Type B pancreatic cell (in vitro differentiated cells): ENCODE data around the gene CYP20A1. TPM values are rescaled to one million over a fixed set of nuclear protein-coding genes. Genes with fewer than 3 reads are reported as not detected.
A peak's percentile ranks its signal among the peaks of the same experiment; 100 is the strongest.
"Not testable (repeated sequence)": the region's sequence is repeated elsewhere in the genome, so short reads cannot be mapped to it uniquely, and the experiment has no call there.

Source experiments
- DNase-seq: peaks from one replicate; pipeline ENCODE4 v3.0.0; 2021; ENCODE audit warnings: mixed read lengths; ENCODE audit not compliant: unreplicated experiment; ENCODE audit errors: extremely low spot score
- H3K27ac Mint-ChIP-seq: 2 replicates; pipeline ENCODE4 v1.8.0; 2021; ENCODE audit warnings: mild to moderate bottlenecking, mixed read lengths
- H3K27me3 Mint-ChIP-seq: 2 replicates; pipeline ENCODE4 v1.8.0; 2021; ENCODE audit warnings: mixed read lengths
- H3K36me3 Mint-ChIP-seq: 2 replicates; pipeline ENCODE4 v1.8.0; 2021; ENCODE audit warnings: mixed read lengths
- H3K4me1 Mint-ChIP-seq: one replicate; pipeline ENCODE4 v1.8.0; 2021; ENCODE audit warnings: mixed read lengths; ENCODE audit not compliant: unreplicated experiment
- H3K4me3 Mint-ChIP-seq: 2 replicates; pipeline ENCODE4 v1.8.0; 2021; ENCODE audit warnings: mild to moderate bottlenecking, mixed read lengths
- H3K9me3 Mint-ChIP-seq: 2 replicates; pipeline ENCODE4 v1.8.0; 2021; ENCODE audit warnings: mixed read lengths
- CTCF ChIP-seq: fragments of 200-600 bp; sonication (generic); conservative IDR thresholded peaks from 2 replicates; pipeline ENCODE4 v1.5.0; 2021; ENCODE audit warnings: antibody characterized with exemption, mild to moderate bottlenecking
- long read RNA-seq: library from polyadenylated mRNA; unstranded; transcript quantifications from one replicate; pipeline ENCODE4 v2.0.0, GENCODE V29; 2020
- total RNA-seq: library from RNA; stranded (reverse); gene quantifications from 2 replicates; pipeline ENCODE4 v1.2.1, GENCODE V29; 2021; ENCODE audit warnings: low replicate concordance

CYP20A1 gene
- total RNA-seq, result 16.4 and 24.4 TPM in 2 replicates
- long read RNA-seq, transcript CYP20A1-201 (13 exons, 1,949 nt), result major isoform, 42 of 73 reads
- long read RNA-seq, transcript CYP20A1-207 (11 exons, 1,359 nt), result minor isoform, 11 of 73 reads
- long read RNA-seq, partial matches to known transcripts, result 4 of 73 reads
- long read RNA-seq, other reads (novel, unspliced or antisense), result 10 of 73 reads

- DNase-seq, result peak; percentile 98
- Mint-ChIP-seq H3K4me1 (peaks cover 11% of the 10 kb centered on the region), H3K27me3 (no peaks in the 10 kb centered on the region), H3K4me3 (peak within 1 kb of the TSS; percentile 97), H3K9me3 (no peaks in the 10 kb centered on the region), H3K36me3 (peaks cover 25% of the 10 kb centered on the region), H3K27ac (peak within 1 kb of the TSS; percentile 98)
- peak; percentile 61 for TF ChIP-seq CTCF
Observed at GRCh38 chr2:203238704-203239526, at the start of gene CYP20A1. CYP20A1 (plus strand) TSS chr2:203239018; CDS start chr2:203239063, 45 bp downstream.

GRCh38 chr2:203190547-203190946 lies 48.3 kb upstream of the CYP20A1 start:
- peaks cover 26% of the 10 kb centered on the region for H3K36me3 Mint-ChIP-seq
- not testable (repeated sequence) for H3K4me1 Mint-ChIP-seq, H3K27me3 Mint-ChIP-seq, H3K27ac Mint-ChIP-seq, DNase-seq, H3K9me3 Mint-ChIP-seq, H3K4me3 Mint-ChIP-seq

GRCh38 chr2:203191026-203191425 lies 47.8 kb upstream of the CYP20A1 start:
- H3K36me3 Mint-ChIP-seq, result peaks cover 21% of the 10 kb centered on the region
- not testable (repeated sequence) for H3K27me3 Mint-ChIP-seq, DNase-seq, H3K4me1 Mint-ChIP-seq, H3K9me3 Mint-ChIP-seq, H3K27ac Mint-ChIP-seq, H3K4me3 Mint-ChIP-seq

GRCh38 chr2:203191961-203192360 lies 46.9 kb upstream of the CYP20A1 start:
- no peak for TF ChIP-seq CTCF
- no peaks in the 10 kb centered on the region for H3K9me3 Mint-ChIP-seq
- H3K36me3 Mint-ChIP-seq, result peaks cover 20% of the 10 kb centered on the region
- H3K27ac Mint-ChIP-seq, result no peak overlapping the region
- no peaks in the 10 kb centered on the region for H3K4me1 Mint-ChIP-seq
- H3K27me3 Mint-ChIP-seq, result no peaks in the 10 kb centered on the region
- no peak overlapping the region for H3K4me3 Mint-ChIP-seq
- DNase-seq, result no peak

- no peaks in the 10 kb centered on the region for H3K9me3 Mint-ChIP-seq
- TF ChIP-seq CTCF, result no peak
- peaks cover 5% of the 10 kb centered on the region for H3K36me3 Mint-ChIP-seq
- no peak overlapping the region for H3K4me3 Mint-ChIP-seq
- DNase-seq, result no peak
- H3K4me1 Mint-ChIP-seq, result no peaks in the 10 kb centered on the region
- no peaks in the 10 kb centered on the region for H3K27me3 Mint-ChIP-seq
- H3K27ac Mint-ChIP-seq, result no peak overlapping the region
Observed at GRCh38 chr2:203195331-203196036, 43.3 kb upstream of the CYP20A1 start.

- no peaks in the 10 kb centered on the region for H3K4me1 Mint-ChIP-seq
- no peak for TF ChIP-seq CTCF
- no peak overlapping the region for H3K4me3 Mint-ChIP-seq
- H3K27me3 Mint-ChIP-seq, result no peaks in the 10 kb centered on the region
- no peaks in the 10 kb centered on the region for H3K9me3 Mint-ChIP-seq
- H3K36me3 Mint-ChIP-seq, result peaks cover 9% of the 10 kb centered on the region
- DNase-seq, result no peak
- H3K27ac Mint-ChIP-seq, result no peak overlapping the region
Observed at GRCh38 chr2:203200866-203201265, 38.0 kb upstream of the CYP20A1 start.
